Lower leg skin (tissue), 3 donors: ENCODE data around the gene DAGLB.

Experiments used
- POLR2A ChIP-seq, 2 donors: fragments of 450-650 bp; IDR thresholded peaks; one replicate each; pipeline ENCODE4 v1.6.1; 2016 to 2017; ENCODE audit warnings: antibody characterized with exemption in 2 of 2, mild to moderate bottlenecking in 1 of 2, moderate library complexity in 1 of 2
- TF ChIP-seq, protein P1 (sequence below), 3 donors: fragments of 450-650 bp; IDR thresholded peaks; one replicate each; pipeline ENCODE4 v1.5.1; 2016; ENCODE audit warnings: antibody characterized with exemption in 3 of 3, mild to moderate bottlenecking in 3 of 3, moderate library complexity in 2 of 3

- TF ChIP-seq, protein P1, sequence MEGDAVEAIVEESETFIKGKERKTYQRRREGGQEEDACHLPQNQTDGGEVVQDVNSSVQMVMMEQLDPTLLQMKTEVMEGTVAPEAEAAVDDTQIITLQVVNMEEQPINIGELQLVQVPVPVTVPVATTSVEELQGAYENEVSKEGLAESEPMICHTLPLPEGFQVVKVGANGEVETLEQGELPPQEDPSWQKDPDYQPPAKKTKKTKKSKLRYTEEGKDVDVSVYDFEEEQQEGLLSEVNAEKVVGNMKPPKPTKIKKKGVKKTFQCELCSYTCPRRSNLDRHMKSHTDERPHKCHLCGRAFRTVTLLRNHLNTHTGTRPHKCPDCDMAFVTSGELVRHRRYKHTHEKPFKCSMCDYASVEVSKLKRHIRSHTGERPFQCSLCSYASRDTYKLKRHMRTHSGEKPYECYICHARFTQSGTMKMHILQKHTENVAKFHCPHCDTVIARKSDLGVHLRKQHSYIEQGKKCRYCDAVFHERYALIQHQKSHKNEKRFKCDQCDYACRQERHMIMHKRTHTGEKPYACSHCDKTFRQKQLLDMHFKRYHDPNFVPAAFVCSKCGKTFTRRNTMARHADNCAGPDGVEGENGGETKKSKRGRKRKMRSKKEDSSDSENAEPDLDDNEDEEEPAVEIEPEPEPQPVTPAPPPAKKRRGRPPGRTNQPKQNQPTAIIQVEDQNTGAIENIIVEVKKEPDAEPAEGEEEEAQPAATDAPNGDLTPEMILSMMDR (IDR thresholded peaks at IDR 0.05) = no peak
- no peak for TF ChIP-seq POLR2A (IDR thresholded peaks at IDR 0.05)
Observed at GRCh38 chr7:6497637-6497905, 49.8 kb upstream of the DAGLB start.
